Measurements from ENCODE around the gene MARCKS. TPM values are rescaled to one million over a fixed set of nuclear protein-coding genes. Genes with fewer than 3 reads are reported as not detected.

MARCKS gene
- total RNA-seq = 130 and 144 TPM in 2 replicates

GRCh38 chr6:113856625-113857555 lies at the start of gene MARCKS:
Gene MARCKS, plus strand, starts transcription at chr6:113857345. Its CDS starts 401 bp downstream, at chr6:113857746.

Other genes starting within 250 kb of the MARCKS start
- gene HDAC2, start 113.8 kb downstream of the MARCKS start, total RNA-seq = 71.1 and 101 TPM in 2 replicates

Measured in uterine smooth muscle cell (primary cell).